ENCODE results near the gene GOLGA6D.
"Not testable (repeated sequence)": the region's sequence is repeated elsewhere in the genome, so short reads cannot be mapped to it uniquely, and the experiment has no call there.

Gene GOLGA6D

GRCh38 chr15:75278497-75278896, 4.1 kb upstream of the GOLGA6D start:
- H3K27me3 ChIP-seq (replicated peaks; ENCODE audit: control insufficient read depth, insufficient read depth, low read length, poor library complexity, severe bottlenecking); H3K36me3 ChIP-seq (ENCODE audit: control insufficient read depth, insufficient read depth, low read length); DNase-seq; H3K4me1 ChIP-seq (ENCODE audit: control insufficient read depth, insufficient read depth, low read length, poor library complexity, severe bottlenecking); H3K4me3 ChIP-seq (ENCODE audit: insufficient read depth, low read depth, low read length, poor library complexity, severe bottlenecking); H3K27ac ChIP-seq (ENCODE audit: insufficient read depth, low read length, poor library complexity, severe bottlenecking); H3K9me3 ChIP-seq (ENCODE audit: control insufficient read depth, low read length): not testable (repeated sequence)

DNA sequence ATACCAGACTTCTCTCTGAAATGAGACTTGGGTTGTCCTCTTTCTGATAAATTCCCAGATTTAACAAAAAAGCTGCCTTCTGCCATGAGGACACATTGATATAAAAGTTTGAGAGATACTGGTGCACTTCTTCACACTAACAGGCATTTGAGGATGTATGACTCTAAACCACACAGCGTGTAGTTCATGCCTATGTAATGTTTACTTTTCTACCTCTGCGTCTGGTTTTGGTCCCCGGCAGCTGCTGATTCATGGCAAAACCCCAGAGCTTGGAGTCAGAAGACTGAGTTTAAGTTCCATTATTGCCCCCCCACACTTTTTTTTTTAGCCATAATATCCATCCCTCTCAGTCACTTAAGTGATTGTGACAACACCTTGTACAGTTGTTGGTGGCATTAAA, 1.5 kb downstream of the GOLGA6D start:
- H3K36me3 ChIP-seq (ENCODE audit: control insufficient read depth, insufficient read depth, low read length); H3K4me1 ChIP-seq (ENCODE audit: control insufficient read depth, insufficient read depth, low read length, poor library complexity, severe bottlenecking); H3K27me3 ChIP-seq (replicated peaks; ENCODE audit: control insufficient read depth, insufficient read depth, low read length, poor library complexity, severe bottlenecking): not testable (repeated sequence)

GRCh38 chr15:75293660-75294059, 11.0 kb downstream of the GOLGA6D start:
- H3K9me3 ChIP-seq (ENCODE audit: control insufficient read depth, low read length) = not testable (repeated sequence)

More for the DNA sequence above, 1.5 kb downstream of the GOLGA6D start:
- H3K27ac ChIP-seq (ENCODE audit: insufficient read depth, low read length, poor library complexity, severe bottlenecking); H3K4me3 ChIP-seq (ENCODE audit: insufficient read depth, low read depth, low read length, poor library complexity, severe bottlenecking); H3K9me3 ChIP-seq (ENCODE audit: control insufficient read depth, low read length); DNase-seq: not testable (repeated sequence)

DNA sequence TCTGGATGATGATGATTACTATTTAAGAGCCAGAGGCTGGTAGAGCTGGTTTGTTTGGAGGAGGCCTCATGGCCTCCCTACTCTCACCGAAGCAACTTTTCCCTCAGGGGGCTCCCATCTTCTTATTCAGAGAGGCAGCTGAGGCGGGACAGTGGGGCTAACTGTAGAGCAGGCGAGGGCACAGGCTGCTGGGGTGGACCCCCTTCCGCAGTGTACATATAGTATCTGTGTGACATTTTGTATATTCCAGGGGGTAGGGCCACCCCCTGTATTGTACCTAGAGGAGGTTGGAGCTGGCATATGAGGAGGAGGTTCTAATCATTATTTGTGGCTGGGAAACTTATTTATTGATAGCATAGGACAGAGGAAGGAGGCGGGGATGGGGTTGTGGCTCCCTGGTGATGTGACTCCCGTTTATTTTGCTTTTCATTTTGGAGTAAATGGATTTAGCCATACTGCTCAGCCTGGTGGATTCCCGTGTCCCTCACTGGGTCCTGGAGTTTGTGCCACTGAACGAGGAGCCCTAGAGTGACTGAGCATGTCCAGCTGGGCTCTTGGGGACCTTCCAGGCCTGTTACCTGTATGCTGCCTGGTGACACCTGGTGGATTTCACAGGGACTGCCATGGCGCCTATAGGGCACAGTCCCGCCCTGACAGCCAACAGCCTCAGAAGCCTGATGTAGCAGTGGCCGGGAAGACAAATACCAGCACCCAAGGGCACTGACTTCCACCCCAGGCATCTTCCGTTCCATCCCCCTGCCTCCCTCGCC, 16.1 kb downstream of the GOLGA6D start:
- H3K4me1 ChIP-seq (ENCODE audit: control insufficient read depth, insufficient read depth, low read length, poor library complexity, severe bottlenecking); H3K4me3 ChIP-seq (ENCODE audit: insufficient read depth, low read depth, low read length, poor library complexity, severe bottlenecking); DNase-seq; H3K36me3 ChIP-seq (ENCODE audit: control insufficient read depth, insufficient read depth, low read length); H3K27me3 ChIP-seq (replicated peaks; ENCODE audit: control insufficient read depth, insufficient read depth, low read length, poor library complexity, severe bottlenecking); H3K9me3 ChIP-seq (ENCODE audit: control insufficient read depth, low read length); H3K27ac ChIP-seq (ENCODE audit: insufficient read depth, low read length, poor library complexity, severe bottlenecking): not testable (repeated sequence)

More at GRCh38 chr15:75293660-75294059, 11.0 kb downstream of the GOLGA6D start:
- H3K27me3 ChIP-seq (replicated peaks; ENCODE audit: control insufficient read depth, insufficient read depth, low read length, poor library complexity, severe bottlenecking); DNase-seq; H3K4me1 ChIP-seq (ENCODE audit: control insufficient read depth, insufficient read depth, low read length, poor library complexity, severe bottlenecking); H3K4me3 ChIP-seq (ENCODE audit: insufficient read depth, low read depth, low read length, poor library complexity, severe bottlenecking); H3K27ac ChIP-seq (ENCODE audit: insufficient read depth, low read length, poor library complexity, severe bottlenecking); H3K36me3 ChIP-seq (ENCODE audit: control insufficient read depth, insufficient read depth, low read length): not testable (repeated sequence)

GRCh38 chr15:75299311-75299688, 16.7 kb downstream of the GOLGA6D start:
- H3K27ac ChIP-seq (ENCODE audit: insufficient read depth, low read length, poor library complexity, severe bottlenecking); H3K9me3 ChIP-seq (ENCODE audit: control insufficient read depth, low read length); H3K27me3 ChIP-seq (replicated peaks; ENCODE audit: control insufficient read depth, insufficient read depth, low read length, poor library complexity, severe bottlenecking); H3K36me3 ChIP-seq (ENCODE audit: control insufficient read depth, insufficient read depth, low read length); H3K4me3 ChIP-seq (ENCODE audit: insufficient read depth, low read depth, low read length, poor library complexity, severe bottlenecking); H3K4me1 ChIP-seq (ENCODE audit: control insufficient read depth, insufficient read depth, low read length, poor library complexity, severe bottlenecking): not testable (repeated sequence)
- DNase-seq = peak; percentile 19 to 47 (median 38)

GRCh38 chr15:75300026-75300425, 17.4 kb downstream of the GOLGA6D start:
- H3K27me3 ChIP-seq (replicated peaks; ENCODE audit: control insufficient read depth, insufficient read depth, low read length, poor library complexity, severe bottlenecking); H3K27ac ChIP-seq (ENCODE audit: insufficient read depth, low read length, poor library complexity, severe bottlenecking); DNase-seq; H3K9me3 ChIP-seq (ENCODE audit: control insufficient read depth, low read length); H3K4me1 ChIP-seq (ENCODE audit: control insufficient read depth, insufficient read depth, low read length, poor library complexity, severe bottlenecking); H3K36me3 ChIP-seq (ENCODE audit: control insufficient read depth, insufficient read depth, low read length); H3K4me3 ChIP-seq (ENCODE audit: insufficient read depth, low read depth, low read length, poor library complexity, severe bottlenecking): not testable (repeated sequence)

- DNase-seq = no peak
- H3K27me3 ChIP-seq (replicated peaks; ENCODE audit: control insufficient read depth, insufficient read depth, low read length, poor library complexity, severe bottlenecking) = no peaks in the 10 kb centered on the region
- no peaks in the 10 kb centered on the region for H3K4me1 ChIP-seq (ENCODE audit: control insufficient read depth, insufficient read depth, low read length, poor library complexity, severe bottlenecking)
- no peak overlapping the region for H3K4me3 ChIP-seq (ENCODE audit: insufficient read depth, low read depth, low read length, poor library complexity, severe bottlenecking)
- H3K9me3 ChIP-seq (ENCODE audit: control insufficient read depth, low read length) = no peaks in the 10 kb centered on the region
- H3K36me3 ChIP-seq (ENCODE audit: control insufficient read depth, insufficient read depth, low read length) = no peaks in the 10 kb centered on the region
- H3K27ac ChIP-seq (ENCODE audit: insufficient read depth, low read length, poor library complexity, severe bottlenecking) = no peak overlapping the region
These were observed 19.7 kb downstream of the GOLGA6D start for GRCh38 chr15:75302318-75302717.

DNA sequence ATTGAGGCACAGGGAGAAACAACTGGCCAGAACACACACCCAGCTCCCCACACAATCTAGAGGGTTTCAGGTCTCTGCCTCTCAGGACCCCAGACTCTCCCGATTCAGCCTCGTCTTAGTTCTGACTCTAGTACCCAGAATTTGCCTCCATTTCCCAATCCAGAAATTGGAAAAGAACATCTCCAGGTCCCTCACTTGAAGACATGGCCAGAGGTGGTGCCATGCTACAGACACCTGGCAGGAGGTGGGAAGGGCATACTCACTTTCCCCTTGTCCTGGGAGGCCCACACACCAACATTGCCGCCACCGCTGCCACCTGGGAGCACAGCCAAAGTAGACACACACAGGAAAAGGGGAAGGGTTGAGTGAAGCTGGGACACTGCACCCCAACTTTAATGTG, 20.1 kb downstream of the GOLGA6D start:
- H3K4me1 ChIP-seq (ENCODE audit: control insufficient read depth, insufficient read depth, low read length, poor library complexity, severe bottlenecking); DNase-seq; H3K27ac ChIP-seq (ENCODE audit: insufficient read depth, low read length, poor library complexity, severe bottlenecking); H3K9me3 ChIP-seq (ENCODE audit: control insufficient read depth, low read length); H3K27me3 ChIP-seq (replicated peaks; ENCODE audit: control insufficient read depth, insufficient read depth, low read length, poor library complexity, severe bottlenecking); H3K36me3 ChIP-seq (ENCODE audit: control insufficient read depth, insufficient read depth, low read length); H3K4me3 ChIP-seq (ENCODE audit: insufficient read depth, low read depth, low read length, poor library complexity, severe bottlenecking): not testable (repeated sequence)

GRCh38 chr15:75306188-75306587, 23.6 kb downstream of the GOLGA6D start:
- no peaks in the 10 kb centered on the region for H3K36me3 ChIP-seq (ENCODE audit: control insufficient read depth, insufficient read depth, low read length)
- no peaks in the 10 kb centered on the region for H3K4me1 ChIP-seq (ENCODE audit: control insufficient read depth, insufficient read depth, low read length, poor library complexity, severe bottlenecking)
- H3K27ac ChIP-seq (ENCODE audit: insufficient read depth, low read length, poor library complexity, severe bottlenecking) = no peak overlapping the region
- no peaks in the 10 kb centered on the region for H3K27me3 ChIP-seq (replicated peaks; ENCODE audit: control insufficient read depth, insufficient read depth, low read length, poor library complexity, severe bottlenecking)
- no peak overlapping the region for H3K4me3 ChIP-seq (ENCODE audit: insufficient read depth, low read depth, low read length, poor library complexity, severe bottlenecking)
- no peak for DNase-seq
- no peaks in the 10 kb centered on the region for H3K9me3 ChIP-seq (ENCODE audit: control insufficient read depth, low read length)

DNA sequence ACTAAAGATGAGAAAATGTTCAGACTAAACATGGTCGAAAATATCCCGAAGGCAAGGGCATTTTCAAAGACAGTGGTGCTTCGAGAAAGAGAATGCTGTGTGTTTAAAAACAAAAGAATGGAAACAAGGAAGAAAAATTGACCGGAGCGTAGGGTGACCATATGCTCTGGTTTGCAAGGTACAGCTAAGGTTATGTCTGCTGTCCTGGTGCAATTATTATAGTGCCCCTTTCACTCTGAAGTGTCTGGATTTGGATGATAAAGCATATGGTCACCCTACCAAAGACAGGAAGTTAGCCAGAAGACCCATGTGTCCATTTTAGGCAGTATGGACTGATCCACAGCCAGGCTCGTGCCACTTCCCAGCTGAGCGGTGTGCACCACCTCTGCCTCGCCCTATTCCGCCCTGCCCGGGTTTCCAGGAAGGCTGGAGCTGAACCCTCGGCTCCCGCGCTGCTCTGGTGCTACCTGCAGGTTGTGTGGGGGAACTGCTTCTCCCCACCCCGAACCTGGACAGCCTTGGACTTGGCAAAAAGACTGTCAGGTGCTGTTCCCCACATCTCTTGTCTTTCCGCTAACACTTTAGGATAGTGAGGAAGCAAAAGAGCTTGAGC, 25.2 kb downstream of the GOLGA6D start:
- no peaks in the 10 kb centered on the region for H3K9me3 ChIP-seq (ENCODE audit: control insufficient read depth, low read length)
- no peaks in the 10 kb centered on the region for H3K27me3 ChIP-seq (replicated peaks; ENCODE audit: control insufficient read depth, insufficient read depth, low read length, poor library complexity, severe bottlenecking)
- H3K36me3 ChIP-seq (ENCODE audit: control insufficient read depth, insufficient read depth, low read length) = no peaks in the 10 kb centered on the region
- no peak overlapping the region for H3K4me3 ChIP-seq (ENCODE audit: insufficient read depth, low read depth, low read length, poor library complexity, severe bottlenecking)
- no peak for DNase-seq
- no peak overlapping the region for H3K27ac ChIP-seq (ENCODE audit: insufficient read depth, low read length, poor library complexity, severe bottlenecking)
- no peaks in the 10 kb centered on the region for H3K4me1 ChIP-seq (ENCODE audit: control insufficient read depth, insufficient read depth, low read length, poor library complexity, severe bottlenecking)
